ENCODE results near the gene FGD3. TPM values are rescaled to one million over a fixed set of nuclear protein-coding genes. Genes with fewer than 3 reads are reported as not detected.

The FGD3 gene
- total RNA-seq, 2 experiments from 2014 or later = 91.0 to 95.7 TPM

GRCh38 chr9:93024986-93025630 lies 77.8 kb downstream of the FGD3 start:
- no peaks in the 10 kb centered on the region for H3K9me3 Mint-ChIP-seq

GRCh38 chr9:93025736-93026135 lies 78.4 kb downstream of the FGD3 start:
- no peak for ATAC-seq (ENCODE audit: poor library complexity)
- H3K27ac ChIP-seq (ENCODE audit: low read depth in 1 of 2, low read length in 2 of 2) = peak overlapping the region; percentile 92 to 95
- peaks cover 86% of the 10 kb centered on the region for H3K36me3 Mint-ChIP-seq (ENCODE audit: low read depth)
- peaks cover 99% of the 10 kb centered on the region for H3K4me1 ChIP-seq (ENCODE audit: insufficient read depth, low read length)
- TF ChIP-seq CTCF (IDR thresholded peaks at IDR 0.05) = no peak
- H3K36me3 ChIP-seq (ENCODE audit: insufficient read depth, low read length) = peaks cover 72% of the 10 kb centered on the region
- no peaks in the 10 kb centered on the region for H3K27me3 Mint-ChIP-seq
- H3K9me3 ChIP-seq (ENCODE audit: control insufficient read depth in 1 of 2, insufficient read depth in 1 of 2, low read length in 2 of 2) = no peaks in the 10 kb centered on the region
- no peaks in the 10 kb centered on the region for H3K27me3 ChIP-seq (ENCODE audit: control insufficient read depth in 1 of 2, insufficient read depth in 2 of 2, low read length in 2 of 2)
- H3K27ac Mint-ChIP-seq = peak overlapping the region; percentile 99
- H3K4me3 ChIP-seq (ENCODE audit: low read length) = no peak overlapping the region
- peak in 1 of 14 experiments; percentile 16 for DNase-seq
- peak overlapping the region; percentile 75 for H3K4me3 Mint-ChIP-seq
- H3K4me1 Mint-ChIP-seq (ENCODE audit: low read depth) = peaks cover 79% of the 10 kb centered on the region
- ChIA-PET CTCF (interaction anchor here (1.0 to 2.6 kb wide), 3 partner anchors 22 to 68 kb away, joined by 3 to 10 read pairs (median 3); no protein-coding TSS in a partner anchor), POLR2A (interaction anchor here (0.6 to 10.1 kb wide), 14 partner anchors 12 to 109 kb away, joined by 3 to 163 read pairs (median 11); partner anchors contain the start of genes CARD19 and NINJ1)
- intact Hi-C loops (cut with DNase I, micrococcal nuclease) = no loop called here
- no peaks in the 10 kb centered on the region for H3K9me3 Mint-ChIP-seq

More at GRCh38 chr9:93024986-93025630, 77.8 kb downstream of the FGD3 start:
- H3K36me3 Mint-ChIP-seq (ENCODE audit: low read depth) = peaks cover 86% of the 10 kb centered on the region
- Histone ChIP-seq H3K9me3 (ENCODE audit: control insufficient read depth in 1 of 2, insufficient read depth in 1 of 2, low read length in 2 of 2) (no peaks in the 10 kb centered on the region), H3K27ac (ENCODE audit: low read depth in 1 of 2, low read length in 2 of 2) (peak overlapping the region; percentile 92 to 95), H3K36me3 (ENCODE audit: insufficient read depth, low read length) (peaks cover 72% of the 10 kb centered on the region), H3K4me1 (ENCODE audit: insufficient read depth, low read length) (peaks cover 99% of the 10 kb centered on the region), H3K27me3 (ENCODE audit: control insufficient read depth in 1 of 2, insufficient read depth in 2 of 2, low read length in 2 of 2) (no peaks in the 10 kb centered on the region), H3K4me3 (ENCODE audit: low read length) (no peak overlapping the region)
- CTCF ChIA-PET = interaction anchor here (1.0 to 2.6 kb wide), 3 partner anchors 21 to 68 kb away, joined by 3 to 10 read pairs (median 3); no protein-coding TSS in a partner anchor
- no peaks in the 10 kb centered on the region for H3K27me3 Mint-ChIP-seq
- DNase-seq = peak in 6 of 14 experiments; percentile 29 to 61 (median 34)
- H3K4me3 Mint-ChIP-seq = peak overlapping the region; percentile 75
- H3K4me1 Mint-ChIP-seq (ENCODE audit: low read depth) = peaks cover 77% of the 10 kb centered on the region
- TF ChIP-seq CTCF (IDR thresholded peaks at IDR 0.05) = no peak
- POLR2A ChIA-PET = interaction anchor here (0.6 to 10.1 kb wide), 16 partner anchors 11 to 74 kb away, joined by 3 to 163 read pairs (median 8); partner anchors contain the start of gene CARD19
- intact Hi-C loops (cut with DNase I, micrococcal nuclease) = no loop called here
- ATAC-seq (ENCODE audit: poor library complexity) = peak; percentile 31
- peak overlapping the region; percentile 99 for H3K27ac Mint-ChIP-seq

- CTCF ChIA-PET = interaction anchor here (0.9 kb wide), 1 partner anchor 40 kb away, joined by 3 read pairs; no protein-coding TSS in a partner anchor
- peaks cover 86% of the 10 kb centered on the region for H3K36me3 Mint-ChIP-seq (ENCODE audit: low read depth)
Observed at GRCh38 chr9:93026640-93027039, 79.3 kb downstream of the FGD3 start.

More at GRCh38 chr9:93026640-93027039, 79.3 kb downstream of the FGD3 start:
- no peak for TF ChIP-seq CTCF (IDR thresholded peaks at IDR 0.05)
- intact Hi-C loops (cut with DNase I, micrococcal nuclease) = no loop called here
- H3K27me3 ChIP-seq (ENCODE audit: control insufficient read depth in 1 of 2, insufficient read depth in 2 of 2, low read length in 2 of 2) = no peaks in the 10 kb centered on the region
- Mint-ChIP-seq H3K27me3 (no peaks in the 10 kb centered on the region), H3K4me1 (ENCODE audit: low read depth) (peaks cover 83% of the 10 kb centered on the region), H3K27ac (peak overlapping the region; percentile 99), H3K9me3 (no peaks in the 10 kb centered on the region), H3K4me3 (peak overlapping the region; percentile 42)
- peaks cover 72% of the 10 kb centered on the region for H3K36me3 ChIP-seq (ENCODE audit: insufficient read depth, low read length)
- no peak overlapping the region for H3K4me3 ChIP-seq (ENCODE audit: low read length)
- DNase-seq = peak in 1 of 14 experiments; percentile 13
- no peaks in the 10 kb centered on the region for H3K9me3 ChIP-seq (ENCODE audit: control insufficient read depth in 1 of 2, insufficient read depth in 1 of 2, low read length in 2 of 2)
- H3K4me1 ChIP-seq (ENCODE audit: insufficient read depth, low read length) = peaks cover 99% of the 10 kb centered on the region
- POLR2A ChIA-PET = interaction anchor here (1.3 to 10.1 kb wide), 9 partner anchors 13 to 69 kb away, joined by 3 to 163 read pairs (median 22); no protein-coding TSS in a partner anchor
- no peak for ATAC-seq (ENCODE audit: poor library complexity)
- H3K27ac ChIP-seq (ENCODE audit: low read depth in 1 of 2, low read length in 2 of 2) = peak overlapping the region; percentile 92 to 95
